Mesothelial cell of epicardium (in vitro differentiated cells): Measurements from ENCODE around the gene TMSB4X. TPM values are rescaled to one million over a fixed set of nuclear protein-coding genes. Genes with fewer than 3 reads are reported as not detected.
"Not testable (repeated sequence)": the region's sequence is repeated elsewhere in the genome, so short reads cannot be mapped to it uniquely, and the experiment has no call there.

Source experiments
- DNase-seq, 2 experiments: peaks; one replicate each; pipeline ENCODE4 v3.0.0; 2021; ENCODE audit warnings: low spot score in 2 of 2; ENCODE audit not compliant: unreplicated experiment in 2 of 2
- H3K27ac Mint-ChIP-seq: 2 replicates; pipeline ENCODE4 v1.8.0; 2021; ENCODE audit warnings: mixed read lengths
- H3K27me3 Mint-ChIP-seq: 2 replicates; pipeline ENCODE4 v1.8.0; 2021; ENCODE audit warnings: low read depth, mixed read lengths
- H3K36me3 Mint-ChIP-seq: 2 replicates; pipeline ENCODE4 v1.8.0; 2021; ENCODE audit warnings: mixed read lengths
- H3K4me1 Mint-ChIP-seq: 2 replicates; pipeline ENCODE4 v1.8.0; 2021; ENCODE audit warnings: mixed read lengths
- H3K4me3 Mint-ChIP-seq: 2 replicates; pipeline ENCODE4 v1.8.0; 2021; ENCODE audit warnings: mild to moderate bottlenecking, moderate library complexity, mixed read lengths
- H3K9me3 Mint-ChIP-seq: 2 replicates; pipeline ENCODE4 v1.8.0; 2021; ENCODE audit warnings: mixed read lengths
- CTCF ChIP-seq: fragments of 200-600 bp; sonication (generic); IDR thresholded peaks from one replicate; pipeline ENCODE4 v1.5.0; 2021; ENCODE audit warnings: antibody characterized with exemption; ENCODE audit not compliant: unreplicated experiment
- total RNA-seq: library from RNA; stranded (reverse); gene quantifications from 3 replicates; pipeline ENCODE4 v1.2.1, GENCODE V29; 2021

Gene TMSB4X
- total RNA-seq, 1 donor from 2014 or later, result 2,121 TPM

GRCh38 chrX:13009844-13010243, 34.9 kb downstream of the TMSB4X start:
- H3K27ac Mint-ChIP-seq, result no peak overlapping the region
- no peaks in the 10 kb centered on the region for H3K27me3 Mint-ChIP-seq
- peaks cover 34% of the 10 kb centered on the region for H3K4me1 Mint-ChIP-seq
- no peak for TF ChIP-seq CTCF
- no peak for DNase-seq
- H3K36me3 Mint-ChIP-seq, result no peaks in the 10 kb centered on the region
- peaks cover 24% of the 10 kb centered on the region for H3K9me3 Mint-ChIP-seq
- no peak overlapping the region for H3K4me3 Mint-ChIP-seq

- Mint-ChIP-seq H3K36me3 (no peaks in the 10 kb centered on the region), H3K4me3 (no peak overlapping the region), H3K27ac (no peak overlapping the region), H3K27me3 (no peaks in the 10 kb centered on the region), H3K9me3 (peaks cover 24% of the 10 kb centered on the region), H3K4me1 (peaks cover 37% of the 10 kb centered on the region)
- DNase-seq, result no peak
- no peak for TF ChIP-seq CTCF
Measured at GRCh38 chrX:13010546-13010945, 35.6 kb downstream of the TMSB4X start.

GRCh38 chrX:13013363-13014110, 38.6 kb downstream of the TMSB4X start:
- no peak for DNase-seq
- Mint-ChIP-seq H3K4me1 (peaks cover 34% of the 10 kb centered on the region), H3K9me3 (peaks cover 26% of the 10 kb centered on the region), H3K27ac (peak overlapping the region; percentile 74), H3K27me3 (no peaks in the 10 kb centered on the region), H3K36me3 (no peaks in the 10 kb centered on the region), H3K4me3 (no peak overlapping the region)
- no peak for TF ChIP-seq CTCF

- DNase-seq, result no peak
- H3K4me1 Mint-ChIP-seq, result peaks cover 34% of the 10 kb centered on the region
- no peaks in the 10 kb centered on the region for H3K36me3 Mint-ChIP-seq
- H3K4me3 Mint-ChIP-seq, result no peak overlapping the region
- H3K27me3 Mint-ChIP-seq, result no peaks in the 10 kb centered on the region
- no peak for TF ChIP-seq CTCF
- peaks cover 26% of the 10 kb centered on the region for H3K9me3 Mint-ChIP-seq
- H3K27ac Mint-ChIP-seq, result peak overlapping the region; percentile 74
Measured at GRCh38 chrX:13014111-13015096, 39.5 kb downstream of the TMSB4X start.

GRCh38 chrX:13015536-13016236, 40.8 kb downstream of the TMSB4X start:
- no peak for DNase-seq
- Mint-ChIP-seq H3K9me3 (peaks cover 23% of the 10 kb centered on the region), H3K27me3 (no peaks in the 10 kb centered on the region), H3K27ac (peak overlapping the region; percentile 40), H3K4me1 (peaks cover 34% of the 10 kb centered on the region), H3K4me3 (no peak overlapping the region), H3K36me3 (no peaks in the 10 kb centered on the region)
- no peak for TF ChIP-seq CTCF

GRCh38 chrX:13016731-13017130, 41.8 kb downstream of the TMSB4X start:
- H3K27me3 Mint-ChIP-seq, H3K4me3 Mint-ChIP-seq, DNase-seq, H3K36me3 Mint-ChIP-seq: not testable (repeated sequence)
- Mint-ChIP-seq H3K4me1 (peaks cover 37% of the 10 kb centered on the region), H3K27ac (peak overlapping the region; percentile 12), H3K9me3 (peaks cover 22% of the 10 kb centered on the region)
